GM19099 (cell line): Measurements from ENCODE around the gene MUTYH.

Source experiments
- POLR2A ChIP-seq: IDR thresholded peaks from 3 replicates; pipeline ENCODE4 v1.6.1; 2011; ENCODE audit warnings: low read depth; ENCODE audit not compliant: insufficient read length; ENCODE audit errors: extremely low read depth

The MUTYH gene

DNA sequence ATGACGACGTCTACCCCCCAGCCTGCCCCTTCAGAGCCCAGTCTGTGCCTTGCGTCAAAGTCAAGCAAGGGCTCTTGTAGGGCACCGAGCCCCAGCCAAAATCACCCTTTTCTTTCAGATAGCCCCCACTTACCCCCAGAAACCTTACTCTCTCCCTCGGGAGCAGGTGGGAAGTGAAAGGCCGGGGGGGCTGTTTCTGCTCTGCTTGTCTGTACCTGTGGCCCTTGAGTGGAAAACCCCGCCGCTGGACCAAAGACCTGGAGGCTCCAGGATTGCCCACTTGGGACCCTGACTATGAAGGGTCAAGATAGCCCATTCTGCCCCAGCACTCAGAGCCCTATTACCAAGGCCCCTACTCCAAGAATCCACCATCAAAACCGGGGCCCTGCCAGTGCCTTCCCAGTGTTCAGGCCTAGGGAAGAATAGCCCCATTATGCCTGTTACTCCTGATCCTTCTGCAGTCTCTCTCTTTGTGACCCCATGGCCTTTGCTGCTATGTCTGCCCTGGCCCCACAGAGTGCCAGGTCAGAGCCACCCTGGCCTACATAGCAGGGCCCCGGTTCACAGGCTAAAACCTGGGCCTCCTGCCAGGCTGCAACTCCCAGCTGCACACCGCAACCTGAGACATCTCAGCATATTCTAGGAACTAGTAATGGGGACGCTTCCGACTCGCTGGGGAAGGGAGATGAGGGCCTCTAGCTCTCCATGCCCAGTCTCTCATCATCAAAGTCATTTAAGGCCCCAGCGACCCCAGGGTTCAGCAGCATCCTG, 35.7 kb downstream of the MUTYH start:
- TF ChIP-seq POLR2A = no peak

DNA sequence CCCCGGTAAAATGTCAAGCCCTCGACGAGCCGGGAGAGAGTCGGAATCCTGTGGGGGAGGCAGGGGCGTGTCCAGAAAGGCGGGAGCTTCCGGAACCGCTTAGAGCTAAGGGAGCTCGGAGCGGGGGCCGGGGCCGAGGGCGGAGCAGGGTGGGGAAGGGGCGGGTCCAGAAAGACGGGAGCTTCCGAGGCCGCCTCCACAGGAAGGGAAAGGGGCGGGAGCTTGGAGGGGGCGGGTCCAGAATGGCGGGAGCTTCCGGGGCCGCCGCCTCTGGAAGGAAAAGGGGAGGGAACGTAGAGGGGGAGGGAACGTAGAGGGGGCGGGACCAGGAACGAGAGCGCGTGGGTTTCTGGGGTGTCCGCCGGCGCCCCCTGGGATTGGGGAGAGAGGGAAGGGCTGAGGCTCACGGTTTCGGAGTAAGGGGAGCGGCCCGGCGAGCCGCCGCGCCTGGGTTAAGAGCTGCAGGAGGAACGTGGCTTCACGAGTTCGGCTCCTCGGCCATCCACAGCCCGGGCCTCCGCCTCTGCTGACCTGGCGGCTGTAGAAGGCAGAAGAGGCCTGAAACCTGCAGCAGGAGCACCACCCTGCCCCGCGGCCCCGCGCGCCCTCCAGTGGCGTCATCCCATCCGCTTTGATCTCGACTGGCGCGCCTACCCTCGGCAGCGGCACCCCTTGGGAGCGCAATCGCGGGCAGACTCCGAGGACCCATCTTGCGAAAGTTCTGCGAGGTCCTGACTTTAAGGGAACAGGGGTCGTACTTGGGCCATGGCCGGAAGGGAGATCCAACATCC, 36.5 kb downstream of the MUTYH start:
- peak; percentile 82 for TF ChIP-seq POLR2A

DNA sequence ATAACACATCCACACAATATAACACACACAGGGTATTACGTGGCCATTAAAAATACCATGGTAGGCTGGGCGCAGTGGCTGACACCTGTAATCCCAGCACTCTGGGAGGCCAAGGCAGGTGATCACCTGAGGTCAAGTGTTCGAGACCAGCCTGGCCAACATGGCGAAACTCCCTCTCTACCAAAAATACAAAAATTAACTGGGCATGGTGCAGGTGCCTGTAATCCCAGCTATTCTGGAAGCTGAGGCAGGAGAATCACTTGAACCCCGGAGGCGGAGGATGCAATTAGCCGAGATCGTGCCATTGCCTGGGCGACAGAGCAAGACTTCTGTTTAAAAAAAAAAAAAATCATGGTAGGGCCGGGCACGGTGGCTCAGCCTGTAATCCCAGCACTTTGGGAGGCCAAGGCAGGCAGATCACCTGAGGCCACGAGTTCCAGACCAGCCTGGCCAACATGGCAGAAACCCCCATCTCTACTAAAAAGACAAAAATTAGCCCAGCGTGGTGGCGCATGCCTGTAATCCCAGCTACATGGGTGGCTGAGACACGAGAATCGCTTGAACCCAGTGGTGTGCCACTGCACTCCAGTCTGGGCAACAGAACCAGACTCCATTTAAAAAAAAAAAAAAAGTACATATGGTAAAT, 37.6 kb downstream of the MUTYH start:
- no peak for TF ChIP-seq POLR2A

DNA sequence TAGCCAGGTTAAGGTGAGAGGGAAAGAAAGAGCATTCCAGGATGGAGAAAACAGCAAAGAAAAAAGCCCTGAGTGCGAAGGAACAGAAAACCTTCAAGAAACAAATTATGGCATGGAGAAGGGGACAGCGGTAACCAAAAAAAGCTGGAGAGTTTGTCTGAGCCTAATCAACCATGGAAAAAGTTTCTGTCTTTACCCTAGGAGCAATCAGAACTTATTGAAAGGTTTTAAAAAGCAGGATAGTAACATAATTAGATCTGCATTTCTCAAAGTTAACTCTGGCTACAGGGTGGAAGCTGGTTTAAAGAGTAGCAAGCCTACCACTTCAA, 39.6 kb downstream of the MUTYH start:
- TF ChIP-seq POLR2A = no peak

DNA sequence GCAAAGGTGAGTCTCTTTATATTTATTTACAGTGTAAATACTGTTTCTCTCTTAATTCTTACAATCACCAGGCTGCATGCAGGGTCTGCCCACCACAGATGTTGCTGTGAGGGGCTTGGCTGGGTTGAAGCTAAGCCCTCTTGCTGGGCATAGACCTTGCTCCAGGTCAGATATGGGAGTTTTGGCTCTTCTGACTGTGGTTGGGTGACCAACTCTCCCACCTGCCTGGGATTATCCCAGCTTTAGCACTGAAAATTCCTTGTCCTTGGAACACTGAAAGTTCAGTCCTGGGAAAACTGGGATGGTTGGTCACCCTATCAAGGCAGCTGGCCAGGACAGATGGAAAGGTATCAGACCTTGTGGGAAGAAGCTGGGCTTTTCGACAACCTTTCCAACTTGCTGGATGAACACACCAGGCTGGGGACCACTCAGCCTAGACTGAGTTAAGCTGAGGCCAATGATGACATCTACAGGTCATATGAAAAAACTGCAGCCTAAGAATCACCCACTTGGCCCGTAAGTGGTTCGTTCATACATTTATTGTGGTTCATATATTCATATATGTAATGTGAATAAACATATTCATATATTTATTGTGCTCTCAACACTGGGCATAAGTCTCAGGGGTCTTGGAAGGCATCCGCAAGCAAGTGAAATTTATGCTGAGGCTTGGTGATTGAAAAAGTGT, 40.1 kb downstream of the MUTYH start:
- TF ChIP-seq POLR2A = no peak

DNA sequence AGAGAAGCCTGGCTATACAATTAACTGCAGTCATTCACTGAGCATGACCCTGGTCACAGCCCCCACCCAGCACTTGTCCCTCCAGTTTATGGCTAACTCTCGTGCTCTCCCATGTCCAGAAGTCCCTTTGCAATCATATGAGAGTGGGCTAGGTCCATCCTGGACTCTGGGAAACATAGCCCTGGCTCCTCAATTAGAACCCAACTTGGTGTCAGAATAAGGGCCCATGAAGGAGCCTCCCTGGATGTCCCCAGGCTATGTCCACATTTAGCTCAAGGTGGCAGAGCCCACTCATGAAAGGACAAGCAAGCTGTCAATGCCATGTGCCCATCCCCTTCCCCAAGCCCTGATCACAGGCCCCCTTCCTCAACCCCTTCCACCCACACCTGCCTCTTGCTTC, 40.9 kb downstream of the MUTYH start:
- TF ChIP-seq POLR2A = no peak

DNA sequence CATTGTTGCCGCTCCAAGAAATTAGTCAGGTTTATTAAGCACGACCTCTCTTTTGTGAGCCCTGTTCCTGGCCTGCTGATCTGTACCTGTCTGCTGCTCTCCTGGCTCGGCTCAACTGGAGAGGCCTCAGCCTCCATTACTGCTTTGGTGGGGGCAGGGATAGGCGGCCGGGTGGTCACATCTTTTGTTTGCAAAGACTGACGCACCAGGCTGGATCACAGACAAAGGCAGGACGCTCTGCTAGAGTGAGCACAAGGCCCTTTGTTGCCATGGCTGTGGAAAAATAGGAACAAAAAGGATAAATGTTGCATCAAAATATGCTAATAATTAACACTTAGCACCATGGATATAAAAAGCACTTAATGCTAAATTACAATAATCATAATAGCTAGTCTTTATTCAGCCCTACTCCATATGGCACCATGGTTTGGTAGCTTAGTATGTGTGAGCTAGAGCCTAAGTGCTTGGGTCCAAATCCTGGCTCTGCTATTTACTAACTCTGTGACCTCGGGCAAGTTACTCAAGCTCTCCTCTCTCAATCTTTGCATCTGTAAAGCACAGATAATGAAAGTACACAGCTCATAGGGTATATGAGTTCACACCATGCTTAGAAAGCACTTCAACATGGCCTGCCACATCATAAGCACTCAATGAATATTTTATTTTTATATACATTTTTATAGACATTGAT, 42.4 kb downstream of the MUTYH start:
- TF ChIP-seq POLR2A = no peak

DNA sequence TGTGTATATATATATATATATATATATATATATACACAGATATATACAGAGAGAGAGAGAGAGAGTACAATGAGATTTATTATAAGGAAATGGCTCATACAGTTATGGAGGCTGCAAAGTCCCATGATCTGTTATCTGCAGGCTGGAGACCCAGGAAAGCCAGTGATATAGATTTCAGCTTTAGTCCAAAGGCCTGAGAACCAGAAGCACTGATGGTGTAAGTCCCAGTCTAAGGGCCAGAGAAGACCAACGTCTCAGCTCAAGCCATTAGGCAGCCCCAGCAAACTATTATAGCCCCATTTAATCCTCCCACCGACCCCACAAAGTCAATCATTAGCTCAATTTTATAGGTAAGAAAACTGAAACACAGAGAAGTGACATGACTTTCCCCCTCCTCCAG, 48.5 kb downstream of the MUTYH start:
- no peak for TF ChIP-seq POLR2A

DNA sequence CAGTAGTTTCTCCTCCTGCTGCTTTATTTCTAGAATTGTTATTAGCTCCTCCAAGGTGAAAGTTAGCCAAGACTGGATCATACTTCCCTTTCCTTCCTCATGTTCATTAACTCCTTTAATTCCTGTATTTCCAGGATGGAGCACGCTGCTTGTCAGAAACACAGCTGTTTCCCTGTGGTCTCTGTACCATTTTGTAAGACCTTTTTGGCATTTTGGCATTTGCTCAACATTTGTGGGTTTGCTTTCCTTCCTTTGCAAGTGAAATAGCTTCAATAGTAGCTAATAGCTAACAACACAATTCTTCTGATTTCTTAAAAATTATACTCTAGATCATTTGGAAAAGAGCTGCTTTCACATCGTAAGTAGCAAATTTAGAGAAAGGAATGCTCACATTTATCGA, 57.9 kb downstream of the MUTYH start:
- no peak for TF ChIP-seq POLR2A
